Lung (tissue), 16 donors: Measurements from ENCODE around the gene PELI1. TPM values are rescaled to one million over a fixed set of nuclear protein-coding genes. Genes with fewer than 3 reads are reported as not detected.

Experiments
- ATAC-seq: fragments of 200-7000 bp; cut with Tn5 transposase; one replicate; pipeline ENCODE4 v1.9.1; 2020; ENCODE audit warnings: moderate number of reproducible peaks; ENCODE audit not compliant: insufficient read depth, low FRiP score
- DNase-seq, 3 donors: peaks; one replicate each; pipeline ENCODE4 v3.0.0-alpha.2; 2013 to 2017
- H3K27ac ChIP-seq, 2 donors: one replicate each; pipeline ENCODE4 v1.5.1; 2013; ENCODE audit warnings: mild to moderate bottlenecking in 2 of 2, moderate library complexity in 2 of 2, control low read depth in 1 of 2, inconsistent platforms in 1 of 2, low read depth in 1 of 2, low read length in 1 of 2
- H3K27me3 ChIP-seq, 3 donors: one replicate each; pipeline ENCODE4 v1.5.1; 2013; ENCODE audit warnings: low read length in 2 of 3; ENCODE audit not compliant: control insufficient read depth in 3 of 3, insufficient read depth in 3 of 3
- H3K36me3 ChIP-seq, 4 donors: one replicate each; pipeline ENCODE4 v1.5.1; 2013; ENCODE audit warnings: low read length in 4 of 4, mild to moderate bottlenecking in 1 of 4, moderate library complexity in 1 of 4; ENCODE audit not compliant: control insufficient read depth in 4 of 4, insufficient read depth in 4 of 4
- H3K4me1 ChIP-seq, 5 donors: one replicate each; pipeline ENCODE4 v1.5.1; 2013; ENCODE audit warnings: low read length in 5 of 5, mild to moderate bottlenecking in 2 of 5, moderate library complexity in 1 of 5; ENCODE audit not compliant: control insufficient read depth in 5 of 5, insufficient read depth in 5 of 5
- H3K4me3 ChIP-seq: one replicate; pipeline ENCODE4 v1.5.1; 2013; ENCODE audit warnings: mild to moderate bottlenecking, control low read depth, moderate library complexity
- H3K9ac ChIP-seq, 2 donors: one replicate each; pipeline ENCODE4 v1.5.1; 2013; ENCODE audit warnings: low read length in 2 of 2, control low read depth in 1 of 2; ENCODE audit not compliant: insufficient read depth in 1 of 2
- H3K9me3 ChIP-seq, 4 donors: one replicate each; pipeline ENCODE4 v1.5.1; 2013; ENCODE audit warnings: low read length in 3 of 4, mild to moderate bottlenecking in 1 of 4, moderate library complexity in 1 of 4; ENCODE audit not compliant: control insufficient read depth in 4 of 4, insufficient read depth in 3 of 4
- CTCF ChIP-seq: IDR thresholded peaks from 2 replicates; pipeline ENCODE4 v1.5.1; 2012; ENCODE audit warnings: mild to moderate bottlenecking; ENCODE audit errors: control extremely low read depth, extremely low read depth
- WGBS, 2 donors: extraction: QIAGEN DNeasy Blood & Tissue Kit; methylation state at CpG; one replicate each; pipeline ENCODE4 v1.1.7; 2013; 5-methylcytosine and 5-hydroxymethylcytosine counted together
- long read RNA-seq, 5 donors: transcript quantifications; one replicate each; lab custom pipeline, GENCODE V29; 2026
- polyA plus RNA-seq, 2 donors: library from polyadenylated mRNA; stranded (reverse); fragments of 200-250 nt; gene quantifications; one replicate each; pipeline ENCODE4 v1.2.1, GENCODE V29; 2013
- total RNA-seq, 2 donors: library from RNA; depleted of rRNA in 1 of 2; stranded (reverse); fragments of >200 nt in 1 of 2; gene quantifications; one replicate each; pipeline ENCODE4 v1.2.1, GENCODE V29; 2014 to 2021
- donor health status: control.
- donor health status: control.
- donor health status: Bipolar disorder and iron deficiency.
- donor health status: healthy.
- donor health status: DM: yes; HTN: yes; CAD: no.

The PELI1 gene
- total RNA-seq (10 to 100 TPM; 45.3 to 83.9 TPM), polyA plus RNA-seq (10 to 100 TPM; 17.2 to 50.9 TPM)
- long read RNA-seq, donor 1, transcript PELI1-201 (7 exons, 3,750 nt): major isoform, 5 of 5 reads
- long read RNA-seq, donor 1, partial matches to known transcripts: 0 of 5 reads
- long read RNA-seq, donor 1, other reads (novel, unspliced or antisense): 0 of 5 reads
- long read RNA-seq, donor 2, partial matches to known transcripts: 0 of 1 reads
- long read RNA-seq, donor 2, other reads (novel, unspliced or antisense): 0 of 1 reads
- long read RNA-seq, donor 3, partial matches to known transcripts: 0 of 2 reads
- long read RNA-seq, donor 3, other reads (novel, unspliced or antisense): 0 of 2 reads
- long read RNA-seq, donor 4: 0 reads
- long read RNA-seq, donor 5, transcript PELI1-201 (7 exons, 3,750 nt): major isoform, 8 of 8 reads
- long read RNA-seq, donor 5, partial matches to known transcripts: 0 of 8 reads
- long read RNA-seq, donor 5, other reads (novel, unspliced or antisense): 0 of 8 reads

GRCh38 chr2:64144057-64145013 is at the start of gene PELI1:
Gene PELI1, minus strand, starts transcription at chr2:64144420. Its CDS starts 36,110 bp downstream, at chr2:64108310.
- ATAC-seq (peak; percentile 98), DNase-seq (peak; percentile 98 to 99 (median 99))
- H3K36me3 ChIP-seq: no peaks in the 10 kb centered on the region
- no peak for TF ChIP-seq CTCF
- H3K9me3 ChIP-seq: no peaks in the 10 kb centered on the region
- peak within 1 kb of the TSS; percentile 98 for H3K4me3 ChIP-seq
- H3K27me3 ChIP-seq: no peaks in the 10 kb centered on the region
- peaks cover 0 to 18% (median 4%) of the 10 kb centered on the region in 5 donors for H3K4me1 ChIP-seq
- H3K27ac ChIP-seq: peak within 1 kb of the TSS; percentile 98 to 100
- peak within 1 kb of the TSS; percentile 90 to 96 for H3K9ac ChIP-seq
- WGBS, 2 donors: 5 to 7% methylated on average over 49 to 68 of the region's 68 CpGs

GRCh38 chr2:64193491-64193890 is 49.3 kb upstream of the PELI1 start:
- TF ChIP-seq CTCF: no peak
- Histone ChIP-seq H3K27me3 (no peaks in the 10 kb centered on the region), H3K9me3 (no peaks in the 10 kb centered on the region), H3K4me1 (peaks cover 0 to 3% (median 0%) of the 10 kb centered on the region in 5 donors), H3K36me3 (no peaks in the 10 kb centered on the region), H3K4me3 (no peak overlapping the region), H3K27ac (no peak overlapping the region), H3K9ac (no peak overlapping the region)
- DNase-seq (no peak), ATAC-seq (no peak)
- 91 to 92% methylated on average over 4 of the region's 4 CpGs for WGBS, 2 donors

- DNase-seq: peak in 1 of 3 donors; percentile 59
- WGBS, 2 donors: 26 to 51% methylated on average over 6 of the region's 6 CpGs
- H3K9ac ChIP-seq: no peak overlapping the region
Observed at GRCh38 chr2:64192664-64193105, 48.5 kb upstream of the PELI1 start.

More at GRCh38 chr2:64192664-64193105, 48.5 kb upstream of the PELI1 start:
- H3K4me3 ChIP-seq: no peak overlapping the region
- no peak for ATAC-seq
- H3K36me3 ChIP-seq: no peaks in the 10 kb centered on the region
- H3K9me3 ChIP-seq: no peaks in the 10 kb centered on the region
- TF ChIP-seq CTCF: no peak
- no peaks in the 10 kb centered on the region for H3K27me3 ChIP-seq
- H3K4me1 ChIP-seq: peaks cover 0 to 4% (median 0%) of the 10 kb centered on the region in 5 donors
- peak overlapping the region in 1 of 2 donors; percentile 60 for H3K27ac ChIP-seq
